ENCODE data around the gene AKNA.

- TF ChIP-seq, protein P1, sequence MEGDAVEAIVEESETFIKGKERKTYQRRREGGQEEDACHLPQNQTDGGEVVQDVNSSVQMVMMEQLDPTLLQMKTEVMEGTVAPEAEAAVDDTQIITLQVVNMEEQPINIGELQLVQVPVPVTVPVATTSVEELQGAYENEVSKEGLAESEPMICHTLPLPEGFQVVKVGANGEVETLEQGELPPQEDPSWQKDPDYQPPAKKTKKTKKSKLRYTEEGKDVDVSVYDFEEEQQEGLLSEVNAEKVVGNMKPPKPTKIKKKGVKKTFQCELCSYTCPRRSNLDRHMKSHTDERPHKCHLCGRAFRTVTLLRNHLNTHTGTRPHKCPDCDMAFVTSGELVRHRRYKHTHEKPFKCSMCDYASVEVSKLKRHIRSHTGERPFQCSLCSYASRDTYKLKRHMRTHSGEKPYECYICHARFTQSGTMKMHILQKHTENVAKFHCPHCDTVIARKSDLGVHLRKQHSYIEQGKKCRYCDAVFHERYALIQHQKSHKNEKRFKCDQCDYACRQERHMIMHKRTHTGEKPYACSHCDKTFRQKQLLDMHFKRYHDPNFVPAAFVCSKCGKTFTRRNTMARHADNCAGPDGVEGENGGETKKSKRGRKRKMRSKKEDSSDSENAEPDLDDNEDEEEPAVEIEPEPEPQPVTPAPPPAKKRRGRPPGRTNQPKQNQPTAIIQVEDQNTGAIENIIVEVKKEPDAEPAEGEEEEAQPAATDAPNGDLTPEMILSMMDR (IDR thresholded peaks at IDR 0.05) = no peak
- no peak for TF ChIP-seq POLR2AphosphoS5 (IDR thresholded peaks at IDR 0.05; ENCODE audit: low read depth, low read length)
- no peak for TF ChIP-seq SIN3A (IDR thresholded peaks at IDR 0.05; ENCODE audit: borderline replicate concordance, insufficient read depth, low read depth, low read length)
These were observed 13.6 kb downstream of the AKNA start for GRCh38 chr9:114373960-114374730.
